ENCODE measurements around the gene LIMCH1.

Gene LIMCH1

GRCh38 chr4:41548305-41548880, 10.4 kb downstream of the LIMCH1 start:
- TF ChIP-seq CTCF (conservative IDR thresholded peaks at IDR 0.05), result no peak
- no peak overlapping the region for H3K27ac ChIP-seq

DNA sequence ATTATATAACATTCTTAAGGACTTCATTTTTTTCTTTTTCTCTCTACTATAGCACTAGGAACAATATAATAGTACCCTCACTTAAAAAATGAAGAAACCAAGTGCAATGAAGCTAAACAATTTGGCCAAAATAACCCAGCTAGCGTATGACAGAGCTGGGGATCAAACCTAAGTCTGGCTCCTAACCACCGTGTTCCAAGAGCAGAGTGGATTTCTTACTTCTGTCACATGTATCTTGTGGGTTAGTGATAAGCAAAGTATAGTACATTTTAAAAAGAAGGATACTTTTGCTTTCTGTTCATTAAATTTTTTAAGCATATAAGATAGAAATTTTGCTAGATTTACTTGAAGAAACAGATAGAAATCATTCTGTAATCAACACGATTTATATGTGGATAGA, 11.5 kb downstream of the LIMCH1 start:
- no peak for TF ChIP-seq CTCF (conservative IDR thresholded peaks at IDR 0.05)

GRCh38 chr4:41550308-41550707, 12.4 kb downstream of the LIMCH1 start:
- H3K27ac ChIP-seq, result peak overlapping the region; percentile 20
- TF ChIP-seq CTCF (conservative IDR thresholded peaks at IDR 0.05), result no peak

More for the DNA sequence above, 11.5 kb downstream of the LIMCH1 start:
- H3K27ac ChIP-seq, result peak overlapping the region; percentile 20

DNA sequence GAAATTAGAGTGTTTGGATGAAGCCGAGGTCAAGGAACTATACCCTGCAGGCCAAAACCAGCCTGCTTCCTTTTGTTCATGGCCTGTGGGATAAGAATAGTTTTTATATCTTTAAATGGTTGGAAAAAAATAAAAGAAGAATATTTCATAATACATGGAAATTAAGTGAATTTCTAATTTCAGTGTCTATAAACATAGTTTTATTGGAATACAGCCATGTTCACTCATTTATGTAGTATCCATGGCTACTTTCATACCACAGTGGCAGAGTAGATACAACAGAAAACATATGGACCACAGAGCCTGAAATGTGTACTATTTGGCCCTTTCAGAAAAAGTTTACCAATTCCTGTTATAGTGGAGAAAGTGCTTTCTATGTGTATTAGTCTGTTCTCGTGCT, 13.6 kb downstream of the LIMCH1 start:
- H3K27ac ChIP-seq, result no peak overlapping the region
- TF ChIP-seq CTCF (conservative IDR thresholded peaks at IDR 0.05), result no peak

DNA sequence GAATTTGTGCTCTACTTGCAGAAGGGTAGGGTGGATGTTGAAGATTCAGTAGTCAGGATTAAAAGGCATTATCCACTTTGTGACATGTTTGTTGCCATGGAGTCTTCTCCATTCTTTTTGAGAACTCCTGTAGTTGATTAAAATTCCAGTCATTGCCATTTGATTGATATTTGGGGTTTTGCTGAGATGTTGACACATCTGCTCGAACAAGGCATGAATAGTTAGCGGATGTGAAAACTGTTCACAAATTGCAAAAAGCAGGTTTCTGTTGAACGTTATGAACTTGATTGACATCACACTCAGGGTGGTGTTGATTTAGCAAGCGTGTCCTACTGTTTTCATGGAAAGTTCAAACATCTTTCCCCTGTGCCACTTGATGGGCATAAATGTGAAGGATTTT, 16.9 kb downstream of the LIMCH1 start:
- no peak for TF ChIP-seq CTCF (conservative IDR thresholded peaks at IDR 0.05)
- no peak overlapping the region for H3K27ac ChIP-seq

- no peak for TF ChIP-seq CTCF (conservative IDR thresholded peaks at IDR 0.05)
- H3K27ac ChIP-seq, result no peak overlapping the region
These were observed 18.6 kb downstream of the LIMCH1 start for GRCh38 chr4:41556526-41556925.

DNA sequence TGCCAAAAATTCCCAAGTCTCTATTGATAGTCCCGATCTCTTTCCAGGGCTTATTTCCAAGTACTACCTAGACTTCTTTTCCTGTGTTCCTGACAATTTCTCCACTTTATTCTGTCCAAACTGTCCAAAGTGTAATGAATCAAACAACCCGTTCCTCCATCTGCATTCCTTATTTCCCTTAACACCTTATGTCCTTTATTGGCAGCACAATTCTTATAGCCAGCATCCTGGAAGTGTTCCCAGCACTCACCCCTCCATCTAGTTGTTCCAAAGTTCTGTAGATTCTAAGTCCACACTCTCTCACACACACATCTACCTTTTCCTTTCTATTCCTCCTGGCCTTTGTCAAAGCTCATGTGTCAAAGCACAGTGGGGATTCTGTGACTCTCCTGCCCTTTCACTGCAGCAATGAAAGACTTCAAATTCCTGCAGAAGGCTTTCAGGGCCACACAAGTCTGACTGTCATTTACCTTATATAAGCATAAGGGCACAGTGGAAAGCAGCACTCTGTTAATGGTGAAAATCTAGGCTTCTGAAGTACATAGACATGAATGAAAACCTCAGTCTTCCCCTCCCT, 22.1 kb downstream of the LIMCH1 start:
- no peak overlapping the region for H3K27ac ChIP-seq
- no peak for TF ChIP-seq CTCF (conservative IDR thresholded peaks at IDR 0.05)

Data from VCaP (cell line).